ENCODE measurements around the gene NLRP1. TPM values are rescaled to one million over a fixed set of nuclear protein-coding genes. Genes with fewer than 3 reads are reported as not detected.

NLRP1 gene
- 1 to 10 TPM in 1 of 2 donors, under 1 TPM in 1; 0.33 to 1.4 TPM for total RNA-seq

DNA sequence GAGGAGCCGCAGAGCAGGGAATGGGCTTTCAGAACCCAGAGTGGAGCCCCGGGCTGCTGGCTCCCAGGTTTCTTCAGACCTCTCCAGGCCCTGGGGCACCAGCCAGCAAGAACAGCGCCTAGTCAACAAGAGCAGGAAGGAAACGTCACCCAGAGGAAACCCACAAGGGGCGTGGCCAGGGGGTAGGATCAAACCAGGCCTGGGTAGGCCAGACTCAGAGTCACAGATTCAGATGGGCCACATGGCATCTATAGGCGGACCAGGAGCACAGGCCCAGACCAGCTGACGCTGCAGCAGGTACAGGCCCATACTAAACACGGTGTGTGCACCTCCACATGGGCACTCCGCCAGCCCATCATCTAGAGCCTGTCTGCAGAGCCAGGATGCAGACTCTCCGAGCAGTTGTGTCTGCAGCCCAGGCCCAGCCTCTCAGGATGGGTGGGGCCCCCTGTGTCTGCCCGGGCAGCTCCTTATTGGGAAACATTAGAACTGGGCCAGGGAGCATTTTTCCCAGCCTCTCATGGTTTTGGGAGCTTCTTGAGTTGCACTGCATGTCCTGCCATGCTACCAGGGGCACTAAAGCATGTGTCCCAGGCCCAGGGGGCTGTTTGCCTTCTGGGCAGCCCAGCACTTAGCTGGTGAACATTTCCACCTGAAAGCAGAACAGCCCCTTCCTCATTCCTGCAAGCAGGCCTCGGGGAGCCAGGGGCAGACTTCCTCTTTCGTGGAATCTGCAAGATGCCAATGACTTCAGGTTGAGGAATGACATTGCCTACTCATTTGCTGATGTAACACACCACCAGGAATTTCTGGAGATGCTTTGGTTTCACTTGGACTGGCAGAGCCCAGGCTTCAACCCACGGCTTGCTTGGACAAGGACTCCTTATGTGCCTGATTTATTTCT is at the start of gene NLRP1:
Gene NLRP1 (minus strand): TSS at position 127 of the 904 bp plus-strand sequence. CDS start 552 bp downstream, outside the sequence.

DNA sequence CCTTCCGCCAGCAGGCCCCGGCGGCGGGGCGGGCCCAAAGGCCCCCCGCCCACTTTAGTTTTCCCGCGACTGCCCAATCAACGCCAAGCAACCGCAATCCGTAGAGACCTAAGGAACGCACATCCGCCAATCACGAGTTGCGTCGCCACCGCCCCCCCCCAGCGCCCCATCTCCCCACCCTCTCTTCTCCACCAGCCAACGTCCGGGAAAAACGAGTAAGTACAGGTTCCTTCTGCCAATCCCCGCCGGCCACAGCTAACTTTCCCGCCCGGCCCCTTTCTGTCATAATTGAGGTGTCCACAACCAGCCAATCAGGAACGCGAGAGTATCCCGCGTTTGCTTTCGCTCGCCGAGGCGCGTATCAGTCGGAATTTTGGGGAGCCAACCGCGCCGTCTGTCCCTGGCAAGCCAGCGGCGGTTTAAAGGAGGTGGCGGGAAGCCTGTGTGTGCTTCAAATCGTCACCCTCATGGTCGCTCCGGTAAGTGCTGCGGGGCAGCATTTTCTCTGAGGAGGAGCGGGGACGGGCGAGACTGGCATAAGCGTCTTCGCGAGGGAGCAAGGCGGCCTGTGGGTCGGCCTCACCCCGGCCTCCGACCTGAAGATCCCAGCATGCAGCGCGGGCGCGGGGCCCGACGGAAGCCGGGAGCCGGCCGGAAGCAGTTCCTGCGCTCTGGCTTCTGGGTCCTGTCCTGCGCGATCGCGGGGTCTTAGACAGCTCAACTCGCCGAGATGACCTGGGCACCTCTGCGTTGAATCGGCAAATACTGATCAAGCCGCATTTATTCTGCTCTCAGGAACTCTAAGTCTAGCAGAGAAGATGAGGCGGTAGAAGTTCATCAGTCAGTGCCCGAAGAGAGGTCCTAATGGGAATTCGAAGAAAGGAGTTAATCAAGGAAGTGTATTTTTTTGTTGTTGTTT is 97.8 kb downstream of the NLRP1 start, which contains the start of gene MIS12:
Gene MIS12 (plus strand): TSS at position 361 of the 919 bp plus-strand sequence. CDS start 2,297 bp downstream, outside the sequence.

GRCh38 chr17:5485270-5486205 is 98.8 kb downstream of the NLRP1 start, which contains the start of gene DERL2:
Gene DERL2 (minus strand): TSS chr17:5486178. CDS start chr17:5486161, 17 bp downstream.

Other genes with a start within 250 kb of the NLRP1 start
- gene NUP88, start 164.8 kb downstream of the NLRP1 start, total RNA-seq = 100 to 1,000 TPM in 1 of 2 donors, 10 to 100 TPM in 1; 54.7 to 102 TPM
- 10 to 100 TPM; 28.2 to 37.3 TPM for gene RPAIN, start 164.3 kb downstream of the NLRP1 start, total RNA-seq
- gene C1QBP, start 145.4 kb downstream of the NLRP1 start, total RNA-seq = 100 to 1,000 TPM; 178 to 431 TPM
- gene DHX33, start 115.5 kb downstream of the NLRP1 start, total RNA-seq = 10 to 100 TPM; 26.8 to 45.0 TPM
- 10 to 100 TPM; 21.3 to 30.6 TPM for gene DERL2, start 98.3 kb downstream of the NLRP1 start, total RNA-seq
- 10 to 100 TPM; 11.4 to 18.6 TPM for gene MIS12, start 97.9 kb downstream of the NLRP1 start, total RNA-seq

Measured in melanocyte of skin (primary cell).